ENCODE results near the gene NRSN2.
"Not testable (repeated sequence)": the region's sequence is repeated elsewhere in the genome, so short reads cannot be mapped to it uniquely, and the experiment has no call there.

NRSN2 gene

DNA sequence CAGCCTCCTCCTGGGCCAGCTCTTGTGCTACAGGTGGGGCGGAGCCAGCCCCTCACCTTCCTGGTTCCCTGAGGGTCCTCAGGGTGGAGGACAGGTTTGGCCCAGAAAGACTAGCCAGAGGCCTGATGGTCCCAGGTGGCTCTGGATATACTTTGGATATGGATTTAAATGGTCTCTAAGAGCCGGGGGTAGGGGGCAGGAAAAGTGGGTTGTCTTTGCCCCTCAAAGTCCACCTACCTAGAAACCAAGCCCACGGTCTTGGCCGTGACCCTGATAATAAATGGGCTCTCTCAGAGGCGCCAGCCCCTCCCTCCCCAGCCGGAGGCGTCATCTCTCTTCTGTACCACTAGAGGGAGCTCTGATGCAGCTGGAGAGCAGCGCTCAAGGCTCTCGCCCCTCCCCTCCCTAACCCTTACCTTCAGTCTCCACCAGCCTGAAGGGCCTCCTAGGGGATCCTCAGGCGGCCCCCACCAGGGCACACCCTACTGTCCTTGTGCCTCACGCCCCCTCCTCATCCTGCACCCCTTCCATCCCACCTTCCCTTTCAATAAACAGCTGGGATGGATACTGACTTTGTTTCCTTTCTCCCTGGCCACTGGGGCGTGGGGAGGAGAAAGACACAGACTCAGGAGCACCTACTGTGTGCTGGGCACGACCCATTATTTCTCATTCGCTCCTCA lies 7.5 kb downstream of the NRSN2 start:
- no peak for DNase-seq

DNA sequence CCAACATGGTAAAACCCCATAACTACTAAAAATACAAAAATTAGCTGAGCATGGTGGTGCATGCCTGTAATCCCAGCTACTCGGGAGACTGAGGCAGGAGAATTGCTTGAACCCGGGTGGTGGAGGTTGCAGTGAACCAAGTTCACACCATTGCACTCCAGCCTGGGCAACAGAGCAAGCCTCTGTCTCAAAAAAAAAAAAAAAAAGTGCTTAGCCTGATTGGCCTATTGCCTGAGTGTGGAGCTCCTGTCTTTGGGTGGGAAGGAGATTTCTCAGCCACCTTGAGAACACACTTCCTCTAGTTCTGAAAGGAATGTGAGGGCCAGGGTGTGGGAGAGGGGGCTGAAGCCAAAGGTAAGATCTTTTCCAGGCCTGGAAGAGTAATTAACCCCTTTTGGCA lies 9.2 kb downstream of the NRSN2 start:
- DNase-seq = not testable (repeated sequence)

DNA sequence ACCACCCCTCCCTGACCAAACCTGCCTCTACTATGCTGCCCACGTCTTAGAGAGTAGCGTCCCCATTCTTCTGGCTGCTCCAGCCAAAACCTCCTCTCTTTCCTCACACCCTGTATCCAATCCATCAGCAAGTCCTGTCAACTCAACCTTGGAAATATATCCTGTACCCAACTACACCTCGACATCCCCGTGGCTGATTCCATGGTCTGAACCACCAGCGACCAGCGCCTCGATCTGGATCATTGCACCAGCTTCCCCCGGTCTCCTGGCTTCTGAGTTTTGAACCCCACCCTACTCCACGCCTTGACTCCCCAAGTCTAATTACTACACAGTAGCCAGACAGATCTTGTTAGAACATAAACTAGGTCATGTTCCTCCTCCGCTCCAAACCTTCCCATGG lies 9.8 kb downstream of the NRSN2 start:
- no peak for DNase-seq

DNA sequence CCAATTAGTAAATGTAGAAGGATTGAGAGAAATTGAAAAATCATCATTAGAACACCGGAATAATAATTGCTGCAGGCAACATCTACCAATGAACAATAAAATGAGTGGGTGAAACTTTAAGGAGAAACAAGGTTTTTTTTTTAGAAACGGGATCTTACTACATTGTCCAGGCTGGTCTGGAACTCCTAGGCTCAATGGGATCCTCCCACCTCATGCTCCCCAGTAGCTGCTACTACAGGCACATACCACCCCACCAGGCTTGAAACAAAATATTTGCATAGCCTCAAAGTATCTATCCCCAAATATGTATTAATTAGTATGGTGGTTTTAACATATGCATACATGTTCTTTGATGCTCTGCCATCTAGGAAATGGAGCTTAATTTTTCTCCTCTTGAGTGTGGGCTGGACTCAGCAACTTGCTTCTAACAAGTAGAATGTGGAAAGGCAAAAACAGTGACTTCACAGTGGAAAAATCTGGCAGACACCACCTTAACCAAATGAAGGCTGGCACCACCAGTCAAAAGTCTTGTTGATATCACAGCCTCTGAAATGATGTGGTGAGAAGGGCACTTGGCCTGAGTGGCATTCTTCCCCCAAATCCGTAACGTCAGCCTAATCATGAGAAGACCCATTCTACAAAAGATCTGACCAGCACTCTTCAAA lies 12.1 kb downstream of the NRSN2 start:
- peak; percentile 76 for DNase-seq

DNA sequence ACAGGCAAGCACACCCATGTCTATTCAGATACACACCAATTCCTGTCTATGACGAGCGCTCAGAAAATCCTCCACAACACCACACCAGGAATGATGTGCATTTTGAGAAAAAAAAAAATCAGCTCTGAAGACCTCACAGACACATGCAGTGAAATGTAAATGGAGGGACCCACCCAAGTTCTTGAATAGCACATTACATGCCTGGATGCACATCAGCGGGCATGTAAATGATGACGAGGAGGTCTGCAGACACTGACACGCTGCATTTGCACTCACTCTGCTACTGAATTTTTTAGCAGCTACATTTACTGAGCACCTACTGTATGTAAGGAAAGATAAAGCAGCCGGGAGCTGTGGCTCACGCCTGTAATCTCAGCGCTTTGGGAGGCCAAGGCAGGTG lies 14.7 kb downstream of the NRSN2 start:
- no peak for DNase-seq

DNA sequence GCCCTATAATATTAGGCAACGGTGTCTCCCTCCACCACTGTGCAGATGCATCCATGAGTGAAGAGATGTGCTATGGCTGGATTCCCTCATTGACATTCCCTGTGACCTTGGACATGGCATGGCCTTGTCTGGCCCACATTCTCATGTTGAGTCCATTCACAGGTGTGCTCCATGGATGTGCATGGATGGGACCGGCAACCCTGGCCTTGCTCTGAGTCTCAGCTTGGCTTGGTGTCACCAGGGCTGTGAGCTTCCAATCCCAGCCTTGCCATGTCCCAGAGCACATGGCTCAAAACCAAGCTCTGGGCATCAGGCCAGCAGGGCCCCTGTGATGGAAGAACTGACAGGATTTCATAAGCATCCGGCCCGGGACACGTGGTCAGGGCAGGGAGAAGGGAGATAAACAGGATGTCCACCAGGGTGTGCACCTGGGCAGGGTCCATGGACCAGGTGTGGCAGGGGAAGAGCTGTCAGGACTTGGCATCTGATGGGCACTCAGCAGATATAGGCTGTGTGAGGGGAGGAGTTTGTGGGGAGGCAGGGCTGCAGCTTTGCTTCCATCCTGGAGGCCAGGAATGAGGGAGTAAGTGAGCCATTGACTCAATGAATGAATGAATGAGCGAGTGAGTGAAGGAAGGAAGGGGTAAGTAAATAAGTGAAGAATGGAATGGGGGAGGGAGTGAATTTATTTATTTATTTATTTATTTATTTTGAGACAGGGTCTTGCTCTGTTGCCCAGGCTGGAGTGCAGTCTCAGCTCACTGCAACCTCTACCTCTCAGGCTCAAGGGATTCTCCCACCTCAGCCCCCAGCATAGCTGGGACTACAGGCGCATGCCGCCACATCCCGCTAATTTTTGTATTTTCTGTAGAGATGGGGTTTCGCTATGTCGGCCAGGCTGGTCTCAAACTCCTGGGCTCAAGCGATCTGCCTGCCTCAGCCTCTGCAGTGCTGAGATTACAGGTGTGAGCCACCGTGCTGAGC lies 15.7 kb downstream of the NRSN2 start:
- DNase-seq = peak; percentile 72

DNA sequence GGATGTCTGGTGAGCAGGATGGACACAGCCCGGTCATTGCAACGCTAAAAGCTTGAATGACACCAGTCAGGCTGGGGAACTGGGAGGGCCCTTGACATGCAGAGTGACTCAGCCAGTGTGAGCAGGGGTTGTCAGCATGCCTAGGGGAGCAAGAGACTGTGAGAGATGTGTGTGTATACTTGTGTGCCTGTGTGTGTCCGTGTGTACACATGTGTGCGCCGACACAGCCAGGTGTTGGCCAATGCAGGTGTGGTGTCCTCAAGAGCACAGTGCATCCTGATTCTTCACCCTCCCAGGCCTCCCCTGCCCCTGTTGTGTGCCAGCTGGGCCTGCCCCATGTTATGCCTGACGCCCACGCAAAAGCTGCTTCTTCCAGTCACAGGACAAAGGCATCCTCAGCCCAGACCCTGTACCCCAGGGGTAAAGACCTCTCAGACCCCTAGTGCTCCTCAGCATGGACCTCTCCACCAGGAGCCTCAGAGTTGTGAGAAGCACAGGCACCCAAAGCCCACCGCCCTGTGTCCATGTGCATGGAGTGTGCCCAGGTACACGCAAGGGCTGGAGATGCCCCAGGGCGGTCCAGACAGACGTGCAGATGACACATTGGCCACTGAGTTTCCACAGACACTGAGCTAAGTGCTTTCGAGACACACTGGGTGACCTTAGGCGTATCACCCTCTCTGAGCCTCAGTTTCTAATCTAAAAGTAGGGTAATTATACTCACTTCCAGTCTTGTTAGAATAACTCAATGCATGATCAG lies 16.6 kb downstream of the NRSN2 start:
- DNase-seq = no peak

DNA sequence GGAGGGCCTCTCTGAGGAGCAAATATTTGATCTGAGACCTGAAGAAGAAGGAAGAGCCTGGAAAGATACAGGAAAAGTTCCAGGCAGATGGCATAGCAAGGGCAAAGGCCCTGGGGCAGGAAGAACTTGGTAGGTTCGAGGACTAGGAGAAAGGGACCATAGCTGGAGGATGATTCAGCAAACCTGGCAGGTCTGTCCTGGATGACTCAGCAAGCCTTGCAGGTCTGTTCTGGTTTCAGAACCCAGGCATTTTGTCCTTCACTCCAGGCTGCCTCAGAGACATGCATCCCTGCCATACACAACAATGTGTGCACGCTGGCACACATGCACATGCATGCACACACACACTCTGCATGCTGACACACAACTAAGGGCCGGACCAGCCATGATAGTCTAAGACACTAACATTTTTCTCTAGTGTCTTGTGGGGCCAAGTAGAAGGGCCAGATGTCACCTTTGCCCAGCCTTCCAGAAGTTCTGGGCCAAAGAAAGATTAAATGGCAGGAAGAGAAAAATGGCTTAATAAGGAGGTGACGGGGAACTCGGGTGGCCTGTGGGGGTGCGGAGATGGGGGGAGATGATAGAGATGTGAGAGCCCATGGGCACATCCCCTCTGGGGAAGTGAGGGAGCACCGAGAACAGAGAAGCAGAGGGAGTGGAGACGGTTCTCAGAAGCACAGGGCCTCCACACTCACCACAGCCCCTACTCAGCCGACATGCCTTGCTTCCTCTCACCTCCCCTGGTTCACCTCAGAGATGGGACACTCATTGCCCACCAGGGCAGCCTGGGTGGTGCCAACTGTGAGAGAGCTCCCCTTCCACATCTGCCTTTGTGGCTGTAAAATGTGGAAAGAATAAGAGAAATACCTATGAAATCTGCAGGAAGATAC lies 18.2 kb downstream of the NRSN2 start:
- DNase-seq = no peak

DNA sequence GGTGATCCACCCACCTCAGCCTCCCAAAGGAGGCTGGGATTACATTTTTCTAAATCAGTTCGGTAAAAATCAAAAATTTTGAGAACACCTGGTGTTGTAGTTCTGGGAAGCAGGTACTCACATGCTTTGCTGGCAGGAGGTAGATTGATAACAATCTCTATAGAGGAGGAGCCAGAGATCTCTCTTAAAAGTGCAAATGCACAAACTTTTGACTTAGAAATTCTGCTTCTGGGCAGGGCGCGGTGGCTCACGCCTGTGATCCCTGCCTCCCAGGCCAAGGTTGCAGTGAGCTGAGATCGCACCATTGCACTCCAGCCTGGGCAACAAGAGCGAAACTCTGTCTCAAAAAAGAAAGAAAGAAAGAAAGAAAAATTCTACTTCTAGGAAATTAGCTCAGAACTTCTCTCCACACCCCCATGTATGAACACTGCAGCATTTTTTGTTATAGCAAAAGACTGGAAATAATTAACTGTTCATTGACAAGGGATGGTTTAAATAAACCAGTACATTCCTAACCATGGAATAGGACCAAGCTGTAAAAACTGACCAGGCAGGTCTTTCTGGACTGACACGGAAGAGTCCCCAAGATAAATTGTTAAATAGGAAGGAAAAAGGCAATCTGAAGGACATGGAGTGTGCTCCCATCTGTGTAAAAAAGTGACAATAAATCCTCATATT lies 19.3 kb downstream of the NRSN2 start:
- DNase-seq = no peak

DNA sequence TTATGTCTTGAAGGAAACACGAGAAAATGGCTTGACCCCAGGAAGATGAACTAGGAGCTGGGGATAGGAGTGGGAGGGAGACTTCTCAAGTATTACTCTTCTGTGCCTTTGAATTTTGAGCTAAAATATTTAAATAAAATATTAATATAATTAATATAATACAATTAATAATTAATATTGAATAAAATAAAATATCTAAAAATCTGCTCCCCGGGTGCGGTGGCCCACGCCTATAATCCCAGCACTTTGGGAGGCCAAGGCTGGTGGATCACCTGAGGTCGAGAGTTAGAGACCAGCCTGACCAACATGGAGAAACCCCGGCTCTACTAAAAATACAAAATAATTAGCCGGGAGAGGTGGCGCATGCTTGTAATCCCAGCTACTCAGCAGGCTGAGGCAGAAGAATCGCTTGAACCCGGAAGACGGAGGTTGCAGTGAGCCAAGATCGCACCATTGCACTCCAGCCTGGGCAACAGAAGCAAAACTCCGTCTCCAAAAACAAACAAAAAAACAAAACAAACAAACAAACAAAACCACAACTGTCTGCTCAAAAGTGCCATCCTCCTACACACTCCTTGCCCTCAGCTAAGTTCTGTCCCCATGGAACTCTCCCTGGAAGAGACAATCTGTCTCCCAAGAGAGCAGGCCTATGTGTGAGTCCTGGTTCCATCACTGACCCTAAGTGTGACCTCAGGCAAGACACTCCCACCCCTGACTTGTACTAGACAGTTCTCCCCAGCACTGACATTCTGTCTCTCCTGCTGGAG lies 20.0 kb downstream of the NRSN2 start:
- DNase-seq = no peak

DNA sequence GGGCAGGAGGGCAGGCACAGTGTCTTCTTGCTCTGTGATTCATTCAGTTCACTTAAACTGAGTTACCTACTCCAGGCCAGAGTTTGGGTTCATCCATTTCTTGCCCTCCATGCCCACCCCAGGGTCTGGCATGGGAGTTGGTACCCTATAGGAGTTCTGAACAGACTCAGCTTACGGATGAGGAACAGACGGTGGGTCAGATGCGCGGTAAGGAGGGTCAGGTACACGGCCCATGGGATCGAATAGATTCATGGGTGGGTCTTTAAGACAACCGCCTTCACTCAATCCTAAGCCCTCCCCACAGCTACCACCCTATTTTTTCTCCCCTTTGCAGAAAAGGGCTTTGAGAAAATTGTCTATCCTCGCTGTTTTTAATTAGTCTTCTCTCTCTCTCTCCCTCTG lies 20.6 kb downstream of the NRSN2 start:
- no peak for DNase-seq

DNA sequence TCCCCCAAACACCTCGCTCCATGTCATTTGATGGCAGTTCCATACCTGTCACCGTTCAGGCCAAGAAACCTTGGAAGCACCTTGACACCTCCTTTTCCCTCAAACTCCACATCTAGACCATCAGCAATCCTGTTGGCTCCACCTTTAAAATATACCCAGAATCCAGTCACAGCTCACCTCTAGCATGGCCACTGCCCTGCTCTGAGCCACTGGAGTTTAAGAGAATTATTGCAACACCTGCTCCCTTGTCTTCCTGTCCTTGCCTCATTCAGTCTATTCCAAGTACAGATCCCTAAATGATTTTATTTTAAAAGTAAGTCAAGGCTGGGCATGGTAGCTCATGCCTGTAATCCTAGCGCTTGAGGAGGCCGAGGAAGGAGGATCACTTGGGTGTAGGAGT lies 22.0 kb downstream of the NRSN2 start:
- DNase-seq = no peak

DNA sequence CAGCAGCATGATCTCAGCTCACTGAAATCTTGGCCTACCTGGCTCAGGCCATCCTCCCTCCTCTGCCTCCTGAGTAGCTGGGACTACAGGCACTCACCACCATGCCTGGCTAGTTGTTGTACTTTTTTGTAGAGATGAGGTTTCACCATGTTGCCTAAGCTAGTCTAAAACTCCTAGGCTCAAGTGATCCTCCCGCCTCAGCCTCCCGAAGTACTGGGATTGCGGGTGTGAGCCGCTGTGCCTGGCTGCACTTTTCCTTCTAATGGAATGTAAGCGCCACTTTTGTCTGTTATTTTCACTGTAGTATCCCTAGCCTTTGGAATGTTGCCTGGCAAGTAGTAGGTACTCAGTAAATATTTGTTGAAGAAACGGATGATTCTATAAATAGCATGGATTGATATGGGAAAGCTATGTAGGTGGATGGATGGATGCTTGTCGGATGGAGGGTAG lies 23.3 kb downstream of the NRSN2 start:
- DNase-seq = no peak

DNA sequence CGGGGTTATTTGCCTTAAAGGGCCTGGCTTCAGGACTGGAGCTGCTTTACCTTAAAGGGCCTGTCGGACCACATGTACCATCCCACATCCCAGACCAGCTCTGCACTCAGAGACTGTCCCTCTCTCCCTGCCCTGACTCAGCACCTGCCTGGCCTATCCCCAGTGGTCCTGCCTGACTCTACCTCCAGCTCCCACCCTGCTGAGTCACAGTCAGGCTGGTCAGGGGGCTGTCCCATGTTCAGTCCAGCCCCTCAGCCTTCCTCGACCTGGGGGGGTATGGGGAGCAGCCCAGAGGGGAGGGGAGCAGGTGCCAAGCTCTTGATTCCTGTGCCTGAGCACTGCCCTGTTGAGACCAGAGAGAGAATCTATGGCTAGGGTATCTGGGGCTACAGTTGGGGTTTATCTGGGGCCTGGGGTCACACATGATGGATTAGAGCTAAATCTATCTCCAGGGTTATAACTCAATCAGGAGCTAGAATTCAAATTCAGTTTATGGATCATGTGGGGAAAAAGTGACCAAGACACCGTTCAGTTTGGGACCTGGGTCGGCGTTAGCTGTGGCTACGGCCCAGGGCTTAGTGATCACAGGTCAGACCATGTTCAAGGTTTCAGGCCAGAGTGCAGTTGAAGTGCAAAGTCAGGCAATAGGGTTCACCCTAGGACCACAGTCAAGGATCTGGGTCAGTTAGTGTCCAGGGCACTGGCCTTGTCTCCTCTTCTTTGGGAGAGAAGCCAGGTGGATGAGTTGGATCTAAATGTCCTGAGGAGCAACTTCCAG lies 24.3 kb downstream of the NRSN2 start:
- DNase-seq = no peak

DNA sequence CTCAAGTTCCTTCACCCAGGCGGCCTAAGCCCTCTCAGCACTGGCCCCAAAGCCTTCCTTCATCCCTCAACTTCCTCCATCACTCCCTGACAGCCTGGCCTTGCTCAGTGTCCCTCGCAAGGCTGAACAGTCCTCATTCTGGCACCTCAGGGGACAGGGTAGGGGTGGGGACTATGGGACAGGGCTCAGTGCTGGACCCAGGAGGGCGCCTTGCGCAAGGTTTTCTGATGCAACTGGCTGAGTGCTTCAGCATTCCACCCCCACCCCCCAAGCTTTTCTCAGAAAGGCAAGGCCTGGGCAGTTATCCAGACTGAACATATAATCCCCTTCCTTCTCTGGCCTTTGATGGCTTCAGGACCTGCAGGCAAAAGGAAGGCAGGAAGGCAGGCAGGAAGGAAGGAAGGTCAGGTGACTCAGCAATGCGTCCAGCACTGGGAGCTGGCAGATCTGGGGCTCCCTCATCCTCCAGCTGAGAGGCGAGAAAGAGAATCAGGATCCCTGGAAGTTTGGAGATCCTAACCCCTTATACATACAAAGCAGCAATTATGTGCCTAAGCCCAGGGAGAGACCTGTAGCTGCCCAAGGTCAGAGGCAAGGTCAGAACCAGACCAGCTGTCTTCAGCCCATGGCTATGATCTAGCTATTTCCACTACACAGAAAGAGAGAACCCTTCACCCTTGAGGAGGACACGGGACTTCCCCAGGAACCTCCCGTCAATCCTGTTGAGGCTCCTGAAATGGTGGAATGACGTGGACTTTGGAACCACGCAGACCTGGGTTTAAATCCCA lies 25.0 kb downstream of the NRSN2 start:
- DNase-seq = peak; percentile 82

DNA sequence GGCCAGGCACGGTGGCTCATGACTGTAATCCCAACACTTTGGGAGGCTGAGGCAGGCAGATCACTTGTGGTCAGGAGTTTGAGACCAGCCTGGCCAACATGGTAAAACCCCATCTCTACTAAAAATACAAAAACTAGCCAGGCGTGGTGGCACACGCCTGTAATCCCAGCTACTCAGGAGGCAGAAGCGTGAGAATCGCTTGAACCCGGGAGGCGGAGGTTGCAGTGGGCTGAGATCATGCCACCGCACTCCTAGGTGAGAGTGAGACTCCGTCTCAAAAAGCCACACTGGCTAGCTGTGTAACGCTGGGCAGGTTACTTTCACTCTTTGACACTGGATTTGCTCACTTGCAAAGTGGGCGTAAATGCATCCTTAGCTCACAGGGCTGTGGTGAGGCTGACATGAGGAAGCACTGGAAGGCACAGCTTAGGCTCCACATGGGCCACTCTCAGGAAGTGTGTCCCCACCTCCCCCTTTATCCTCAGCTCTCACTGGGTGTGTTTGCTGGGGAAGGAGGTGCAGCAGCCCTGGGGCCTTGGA lies 25.7 kb downstream of the NRSN2 start:
- not testable (repeated sequence) for DNase-seq

DNA sequence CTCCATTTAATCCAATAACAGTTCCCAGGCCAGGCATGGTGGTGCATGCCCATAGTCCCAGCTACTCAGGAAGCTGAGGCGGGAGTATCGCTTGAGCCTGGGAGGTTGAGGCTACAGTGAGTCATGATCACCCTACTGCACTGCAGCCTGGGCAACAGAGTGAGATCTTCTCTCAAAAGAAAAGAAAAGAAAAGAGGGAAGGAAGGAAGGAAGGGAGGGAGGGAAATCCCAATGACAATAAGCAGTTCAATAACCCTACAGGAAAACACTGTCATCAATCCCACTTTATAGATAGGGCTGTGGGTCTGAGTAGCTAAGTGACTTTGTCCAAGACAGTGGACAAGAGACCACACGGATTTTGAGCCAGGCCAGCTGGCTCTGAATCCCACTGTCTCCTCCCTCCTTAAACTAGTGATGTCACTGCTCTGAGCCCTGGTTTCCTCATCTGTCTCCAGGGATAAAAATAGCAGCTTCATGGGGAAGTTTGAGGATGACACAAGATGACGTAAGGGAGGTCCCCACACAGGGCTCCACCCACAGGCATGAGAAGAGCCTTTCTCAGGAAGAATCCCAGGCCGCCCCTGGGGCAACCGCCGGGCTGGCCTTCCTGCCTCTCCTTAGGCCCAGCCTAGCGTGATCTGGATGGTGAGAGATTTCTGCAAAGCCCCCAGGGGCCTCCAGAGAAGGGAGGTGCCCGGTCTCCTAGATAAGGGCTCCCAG lies 26.4 kb downstream of the NRSN2 start:
- DNase-seq = peak; percentile 87

Data from NCI-H226 (cell line).